OCI-LY3 (cell line): ENCODE measurements around the gene ADARB2.

Experiments used
- EZH2phosphoT487 ChIP-seq: fragments of 200-600 bp; shearing (Covaris generic); IDR thresholded peaks from 2 replicates; pipeline ENCODE4 v1.6.1; 2018; ENCODE audit warnings: antibody characterized with exemption, mixed run types, low read depth
- TF ChIP-seq, protein P1 (sequence below): fragments of 200-600, 300-600 bp; sonication (generic); IDR thresholded peaks from 2 replicates; pipeline ENCODE4 v1.5.1; 2014; ENCODE audit warnings: antibody characterized with exemption, low read length, low read depth

DNA sequence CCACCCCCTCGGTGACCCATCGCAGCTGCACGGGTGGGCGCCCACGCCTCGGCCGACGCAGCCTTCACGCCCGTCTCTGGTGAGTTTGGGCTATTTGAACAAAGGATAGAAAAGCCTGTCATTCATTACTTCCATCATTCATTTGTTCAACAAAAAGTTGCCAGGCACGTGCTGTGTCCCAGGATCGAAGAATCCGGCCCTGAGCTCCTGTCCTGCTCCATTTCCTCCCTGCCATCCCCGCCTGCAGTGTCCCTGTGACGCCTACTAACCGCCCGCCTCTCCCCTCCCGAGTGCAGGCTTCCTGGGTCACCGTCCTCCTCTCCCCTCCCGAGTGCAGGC is 341.1 kb downstream of the ADARB2 start:
- TF ChIP-seq, protein P1, sequence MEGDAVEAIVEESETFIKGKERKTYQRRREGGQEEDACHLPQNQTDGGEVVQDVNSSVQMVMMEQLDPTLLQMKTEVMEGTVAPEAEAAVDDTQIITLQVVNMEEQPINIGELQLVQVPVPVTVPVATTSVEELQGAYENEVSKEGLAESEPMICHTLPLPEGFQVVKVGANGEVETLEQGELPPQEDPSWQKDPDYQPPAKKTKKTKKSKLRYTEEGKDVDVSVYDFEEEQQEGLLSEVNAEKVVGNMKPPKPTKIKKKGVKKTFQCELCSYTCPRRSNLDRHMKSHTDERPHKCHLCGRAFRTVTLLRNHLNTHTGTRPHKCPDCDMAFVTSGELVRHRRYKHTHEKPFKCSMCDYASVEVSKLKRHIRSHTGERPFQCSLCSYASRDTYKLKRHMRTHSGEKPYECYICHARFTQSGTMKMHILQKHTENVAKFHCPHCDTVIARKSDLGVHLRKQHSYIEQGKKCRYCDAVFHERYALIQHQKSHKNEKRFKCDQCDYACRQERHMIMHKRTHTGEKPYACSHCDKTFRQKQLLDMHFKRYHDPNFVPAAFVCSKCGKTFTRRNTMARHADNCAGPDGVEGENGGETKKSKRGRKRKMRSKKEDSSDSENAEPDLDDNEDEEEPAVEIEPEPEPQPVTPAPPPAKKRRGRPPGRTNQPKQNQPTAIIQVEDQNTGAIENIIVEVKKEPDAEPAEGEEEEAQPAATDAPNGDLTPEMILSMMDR = no peak
- no peak for TF ChIP-seq EZH2phosphoT487
